Body of pancreas (tissue), 4 donors: ENCODE results near the gene C2CD4B. TPM values are rescaled to one million over a fixed set of nuclear protein-coding genes. Genes with fewer than 3 reads are reported as not detected.
A peak's percentile ranks its signal among the peaks of the same experiment; 100 is the strongest.

Experiments used
- ATAC-seq: fragments of 150-250 bp; one replicate; pipeline ENCODE4 v1.9.1; 2016
- DNase-seq, 4 donors: peaks; one replicate each; pipeline ENCODE4 v3.0.0-alpha.2; 2019
- H3K27ac ChIP-seq, 4 donors: fragments of 200-600 bp; sonication (generic); 1 replicate in 3 of 4; 2 replicates in 1 of 4; pipeline versions ENCODE4 v1.5.1 to v1.6.1; 2016 to 2019; ENCODE audit warnings: mild to moderate bottlenecking in 1 of 4, mixed read lengths in 1 of 4, moderate library complexity in 1 of 4
- H3K27me3 ChIP-seq, 2 donors: fragments of 200-600 bp; sonication (generic); one replicate each; pipeline ENCODE4 v1.6.0; 2016; ENCODE audit warnings: mild to moderate bottlenecking in 1 of 2
- H3K36me3 ChIP-seq, 2 donors: fragments of 200-600 bp; sonication (generic); replicated peaks in 1 of 2; 2 replicates each; pipeline ENCODE4 v1.5.1; 2016; ENCODE audit warnings: low read depth in 2 of 2; ENCODE audit not compliant: insufficient read depth in 1 of 2
- H3K4me1 ChIP-seq: fragments of 200-600 bp; sonication (generic); one replicate; pipeline ENCODE4 v1.6.0; 2016
- H3K4me3 ChIP-seq, 2 donors: fragments of 200-600 bp; sonication (generic); 1 replicate in 1 of 2; 2 replicates in 1 of 2; pipeline ENCODE4 v1.5.1; 2016 to 2019
- H3K9me3 ChIP-seq, 3 donors: fragments of 200-600 bp; sonication (generic); 1 replicate in 2 of 3; 2 replicates in 1 of 3; pipeline ENCODE4 v1.5.1; 2016
- POLR2A ChIP-seq, 3 donors: fragments of 450-650 bp; IDR thresholded peaks; one replicate each; pipeline ENCODE4 v1.6.1; 2016; ENCODE audit warnings: antibody characterized with exemption in 3 of 3, mild to moderate bottlenecking in 2 of 3
- WGBS, 2 donors: methylation state at CpG; one replicate each; pipeline ENCODE4 v1.1.5; 2017; 5-methylcytosine and 5-hydroxymethylcytosine counted together
- intact Hi-C: fragments of 100-400 bp; cut with DNase I; formaldehyde crosslinking; loops from one replicate; pipeline ENCODE4 v1.15.1; 2023
- total RNA-seq, 2 donors: library from RNA; depleted of rRNA; stranded (reverse); fragments of >200 nt; gene quantifications; one replicate each; pipeline ENCODE4 v1.1.0, GENCODE V29; 2016
- TF ChIP-seq, protein P1 (sequence below), 7 experiments: fragments of 450-650 bp in 4 of 7; fragments of 200-600 bp in 3 of 7; sonication (generic) in 3 of 7; IDR thresholded peaks; one replicate each; pipeline ENCODE4 v1.5.1; 2016 to 2019; ENCODE audit warnings: antibody characterized with exemption in 7 of 7

Gene C2CD4B
- total RNA-seq, 2 donors from 2014 or later = 75.8 to 142 TPM

GRCh38 chr15:62164014-62164395 is 1.1 kb downstream of the C2CD4B start:
- no peaks in the 10 kb centered on the region for H3K27me3 ChIP-seq
- TF ChIP-seq POLR2A (IDR thresholded peaks at IDR 0.05) = peak in 1 of 3 donors; percentile 32
- TF ChIP-seq, protein P1, sequence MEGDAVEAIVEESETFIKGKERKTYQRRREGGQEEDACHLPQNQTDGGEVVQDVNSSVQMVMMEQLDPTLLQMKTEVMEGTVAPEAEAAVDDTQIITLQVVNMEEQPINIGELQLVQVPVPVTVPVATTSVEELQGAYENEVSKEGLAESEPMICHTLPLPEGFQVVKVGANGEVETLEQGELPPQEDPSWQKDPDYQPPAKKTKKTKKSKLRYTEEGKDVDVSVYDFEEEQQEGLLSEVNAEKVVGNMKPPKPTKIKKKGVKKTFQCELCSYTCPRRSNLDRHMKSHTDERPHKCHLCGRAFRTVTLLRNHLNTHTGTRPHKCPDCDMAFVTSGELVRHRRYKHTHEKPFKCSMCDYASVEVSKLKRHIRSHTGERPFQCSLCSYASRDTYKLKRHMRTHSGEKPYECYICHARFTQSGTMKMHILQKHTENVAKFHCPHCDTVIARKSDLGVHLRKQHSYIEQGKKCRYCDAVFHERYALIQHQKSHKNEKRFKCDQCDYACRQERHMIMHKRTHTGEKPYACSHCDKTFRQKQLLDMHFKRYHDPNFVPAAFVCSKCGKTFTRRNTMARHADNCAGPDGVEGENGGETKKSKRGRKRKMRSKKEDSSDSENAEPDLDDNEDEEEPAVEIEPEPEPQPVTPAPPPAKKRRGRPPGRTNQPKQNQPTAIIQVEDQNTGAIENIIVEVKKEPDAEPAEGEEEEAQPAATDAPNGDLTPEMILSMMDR (IDR thresholded peaks at IDR 0.05) = no peak
- peaks cover 68% of the 10 kb centered on the region for H3K4me1 ChIP-seq
- no peaks in the 10 kb centered on the region for H3K36me3 ChIP-seq
- ATAC-seq (peak; percentile 9), DNase-seq (peak in 3 of 4 donors; percentile 35 to 49 (median 39))
- WGBS, 2 donors = 0% methylated on average over 37 of the region's 52 CpGs; no CpG with 5 or more reads in 1 of the 2 donors
- H3K27ac ChIP-seq = peak overlapping the region; percentile 85 to 93 (median 90)
- intact Hi-C loops = no loop called here
- H3K4me3 ChIP-seq = peak overlapping the region; percentile 40 to 41
- no peaks in the 10 kb centered on the region for H3K9me3 ChIP-seq

DNA sequence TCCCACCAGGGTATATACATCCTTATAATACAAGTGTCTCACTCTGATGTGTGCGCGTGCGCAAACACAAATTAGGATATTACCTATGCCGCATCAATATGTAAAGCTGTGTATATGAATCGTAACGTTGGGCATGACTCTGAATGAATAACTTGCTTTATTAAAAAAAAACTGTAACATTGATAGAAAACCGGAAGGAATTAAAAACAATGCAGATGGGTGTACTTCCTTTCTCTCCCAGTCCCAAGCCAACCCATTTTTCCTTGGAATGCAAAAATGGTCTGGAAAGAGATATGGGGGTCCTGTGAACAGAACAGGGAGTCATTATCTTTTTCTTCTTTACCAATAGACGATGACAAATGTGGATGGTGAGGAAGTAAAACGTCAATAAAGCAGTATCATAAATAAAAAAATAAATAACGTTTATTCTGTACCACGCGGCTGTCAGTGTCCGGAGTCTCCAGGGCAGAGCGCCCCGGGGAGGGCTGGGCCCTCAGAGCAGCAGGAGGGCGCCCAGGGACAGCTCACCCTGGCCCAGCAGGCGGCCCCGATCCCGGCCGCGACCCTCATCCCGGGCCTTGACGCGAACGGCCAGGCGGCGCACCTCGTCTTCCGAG is 1.6 kb downstream of the C2CD4B start:
- Histone ChIP-seq H3K36me3 (no peaks in the 10 kb centered on the region), H3K27ac (peak overlapping the region; percentile 85 to 93 (median 90)), H3K4me1 (peaks cover 66% of the 10 kb centered on the region), H3K4me3 (peak overlapping the region; percentile 40 to 41), H3K27me3 (no peaks in the 10 kb centered on the region), H3K9me3 (no peaks in the 10 kb centered on the region)
- TF ChIP-seq POLR2A (IDR thresholded peaks at IDR 0.05) = peak in 2 of 3 donors; percentile 23 to 28
- TF ChIP-seq, protein P1 (IDR thresholded peaks at IDR 0.05) = no peak
- DNase-seq (peak in 1 of 4 donors; percentile 48), ATAC-seq (peak; percentile 2)
- intact Hi-C loops = no loop called here
- WGBS, 2 donors = 16 to 23% methylated on average over 19 to 29 of the region's 29 CpGs

- Histone ChIP-seq H3K4me3 (no peak overlapping the region), H3K9me3 (no peaks in the 10 kb centered on the region), H3K27me3 (no peaks in the 10 kb centered on the region), H3K36me3 (no peaks in the 10 kb centered on the region), H3K27ac (peak overlapping the region in 2 of 4 donors; percentile 40 to 79), H3K4me1 (peaks cover 45% of the 10 kb centered on the region)
- ATAC-seq (no peak), DNase-seq (no peak)
- 61 to 65% methylated on average over 4 of the region's 4 CpGs for WGBS, 2 donors
- intact Hi-C loops = no loop called here
- TF ChIP-seq POLR2A (IDR thresholded peaks at IDR 0.05) = no peak
- TF ChIP-seq, protein P1 (IDR thresholded peaks at IDR 0.05) = no peak
Measured at GRCh38 chr15:62153228-62153627, 11.9 kb downstream of the C2CD4B start.

DNA sequence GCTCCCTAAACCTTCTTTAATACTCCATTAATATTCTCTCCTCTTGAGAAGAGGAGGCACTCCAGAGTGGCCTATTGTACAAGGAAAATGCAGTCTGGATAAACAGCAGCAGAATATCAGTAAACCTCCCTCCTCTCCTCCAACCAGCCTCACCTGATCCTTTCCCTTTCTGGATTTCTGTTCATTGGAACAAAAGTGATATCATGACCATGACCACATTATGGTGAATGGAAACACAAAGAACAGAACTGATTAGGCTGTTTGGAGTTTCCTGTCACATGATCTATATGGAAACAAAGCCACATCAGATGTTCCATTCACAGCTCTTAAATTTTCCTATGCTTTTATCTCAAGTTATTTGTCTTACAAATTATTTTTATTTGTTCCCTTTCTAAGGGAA is 14.6 kb downstream of the C2CD4B start:
- intact Hi-C loops = no loop called here
- ATAC-seq (peak; percentile 59), DNase-seq (peak in 1 of 4 donors; percentile 29)
- Histone ChIP-seq H3K27me3 (no peaks in the 10 kb centered on the region), H3K9me3 (no peaks in the 10 kb centered on the region), H3K4me3 (no peak overlapping the region), H3K4me1 (peaks cover 66% of the 10 kb centered on the region), H3K27ac (peak overlapping the region; percentile 79 to 86 (median 84)), H3K36me3 (no peaks in the 10 kb centered on the region)
- TF ChIP-seq, protein P1 (IDR thresholded peaks at IDR 0.05) = no peak
- peak; percentile 17 to 62 (median 47) for TF ChIP-seq POLR2A (IDR thresholded peaks at IDR 0.05)

GRCh38 chr15:62149729-62150128 is 15.4 kb downstream of the C2CD4B start:
- no peak for DNase-seq
- WGBS, 2 donors = 55 to 61% methylated on average over 6 of the region's 6 CpGs
- H3K36me3 ChIP-seq = no peaks in the 10 kb centered on the region
- no peak overlapping the region for H3K4me3 ChIP-seq
- H3K27me3 ChIP-seq = no peaks in the 10 kb centered on the region
- TF ChIP-seq POLR2A (IDR thresholded peaks at IDR 0.05) = no peak
- TF ChIP-seq, protein P1 (IDR thresholded peaks at IDR 0.05) = no peak
- H3K4me1 ChIP-seq = peaks cover 70% of the 10 kb centered on the region
- peak overlapping the region; percentile 79 to 86 (median 84) for H3K27ac ChIP-seq
- ATAC-seq = no peak
- H3K9me3 ChIP-seq = no peaks in the 10 kb centered on the region
- intact Hi-C loops = no loop called here
